SU-DHL-6 (cell line): Measurements from ENCODE around the gene SLC22A23.

ENCODE experiments used
- H2AFZ ChIP-seq: fragments of 200-600 bp; sonication (generic); 2 replicates; pipeline ENCODE4 v1.6.1; 2014; ENCODE audit warnings: low read depth, mild to moderate bottlenecking, moderate library complexity, mixed read lengths, antibody characterized with exemption, low read length; ENCODE audit not compliant: severe bottlenecking
- H3F3A ChIP-seq: fragments of 200-600 bp; shearing (Covaris generic); 2 replicates; pipeline ENCODE4 v1.6.0; 2016; ENCODE audit warnings: antibody characterized with exemption, mild to moderate bottlenecking; ENCODE audit not compliant: insufficient read depth
- H3K27ac ChIP-seq: fragments of 200-600 bp; sonication (generic); 2 replicates; pipeline ENCODE4 v1.5.1; 2016; ENCODE audit warnings: low read depth, mild to moderate bottlenecking, low read length, moderate library complexity, mixed read lengths
- H3K27me3 ChIP-seq: fragments of 200-600 bp; sonication (generic), shearing (Covaris generic); 2 replicates; pipeline ENCODE4 v1.6.0; 2014; ENCODE audit warnings: mild to moderate bottlenecking, low read length
- H3K36me3 ChIP-seq: fragments of 200-600 bp; sonication (generic); 2 replicates; pipeline ENCODE4 v1.6.1; 2014; ENCODE audit warnings: mild to moderate bottlenecking, low read length, mixed read lengths
- H3K4me2 ChIP-seq: fragments of 300-600, 200-600 bp; shearing (Covaris generic), sonication (generic); 2 replicates; pipeline ENCODE4 v1.6.0; 2014; ENCODE audit warnings: low read length, low read depth, mild to moderate bottlenecking; ENCODE audit not compliant: poor library complexity, severe bottlenecking
- H3K4me3 ChIP-seq: fragments of 200-600 bp; sonication (generic); 2 replicates; pipeline ENCODE4 v1.5.1; 2014; ENCODE audit warnings: antibody characterized with exemption, low read length, mild to moderate bottlenecking, mixed read lengths; ENCODE audit not compliant: insufficient read depth, poor library complexity, severe bottlenecking
- H3K79me2 ChIP-seq: fragments of 200-600 bp; sonication (generic); 2 replicates; pipeline ENCODE4 v1.6.1; 2014; ENCODE audit warnings: mild to moderate bottlenecking, low read length, moderate library complexity; ENCODE audit not compliant: insufficient read depth
- H3K9ac ChIP-seq: fragments of 200-600 bp; sonication (generic); 2 replicates; pipeline ENCODE4 v1.7.0; 2014; ENCODE audit warnings: mild to moderate bottlenecking, low read length
- H3K9me2 ChIP-seq: fragments of 200-600 bp; sonication (generic); replicated peaks from 2 replicates; pipeline ENCODE4 v1.6.1; 2014; ENCODE audit warnings: low read length; ENCODE audit not compliant: insufficient read depth
- H3K9me3 ChIP-seq: fragments of 200-600 bp; sonication (generic); 2 replicates; pipeline ENCODE4 v1.6.1; 2014; ENCODE audit warnings: low read length, mixed read lengths; ENCODE audit not compliant: insufficient read depth
- H4K20me1 ChIP-seq: fragments of 200-600 bp; sonication (generic); 2 replicates; pipeline ENCODE4 v1.6.1; 2014; ENCODE audit warnings: low read depth, mild to moderate bottlenecking, antibody characterized with exemption, low read length, moderate library complexity, mixed read lengths
- CTCF ChIP-seq: fragments of 200-600 bp; sonication (generic); IDR thresholded peaks from one replicate; pipeline ENCODE4 v1.5.1; 2017; ENCODE audit warnings: antibody characterized with exemption, mild to moderate bottlenecking, low read length, moderate library complexity; ENCODE audit not compliant: insufficient read depth, poor library complexity, severe bottlenecking
- EZH2phosphoT487 ChIP-seq: fragments of 200-600 bp; sonication (generic), shearing (Covaris generic); conservative IDR thresholded peaks from 2 replicates; pipeline ENCODE4 v1.6.1; 2018; ENCODE audit warnings: mild to moderate bottlenecking, antibody characterized with exemption, low read length, moderate library complexity, mixed read lengths

The SLC22A23 gene

GRCh38 chr6:3392930-3393835 lies 63.7 kb downstream of the SLC22A23 start:
- no peak overlapping the region for H3K27ac ChIP-seq
- no peaks in the 10 kb centered on the region for H4K20me1 ChIP-seq
- no peak overlapping the region for H3K4me2 ChIP-seq
- H3F3A ChIP-seq = no peaks in the 10 kb centered on the region
- no peaks in the 10 kb centered on the region for H3K36me3 ChIP-seq
- TF ChIP-seq CTCF = no peak
- TF ChIP-seq EZH2phosphoT487 = no peak
- 0 out of 2 replicates have a peak, but pooled peaks cover 3% of the 10 kb centered on the region for H3K27me3 ChIP-seq
- H3K4me3 ChIP-seq = no peak overlapping the region
- no peak overlapping the region for H3K9ac ChIP-seq
- H3K9me2 ChIP-seq = no peaks in the 10 kb centered on the region
- no peak overlapping the region for H2AFZ ChIP-seq
- H3K79me2 ChIP-seq = no peaks in the 10 kb centered on the region
- H3K9me3 ChIP-seq = no peaks in the 10 kb centered on the region

DNA sequence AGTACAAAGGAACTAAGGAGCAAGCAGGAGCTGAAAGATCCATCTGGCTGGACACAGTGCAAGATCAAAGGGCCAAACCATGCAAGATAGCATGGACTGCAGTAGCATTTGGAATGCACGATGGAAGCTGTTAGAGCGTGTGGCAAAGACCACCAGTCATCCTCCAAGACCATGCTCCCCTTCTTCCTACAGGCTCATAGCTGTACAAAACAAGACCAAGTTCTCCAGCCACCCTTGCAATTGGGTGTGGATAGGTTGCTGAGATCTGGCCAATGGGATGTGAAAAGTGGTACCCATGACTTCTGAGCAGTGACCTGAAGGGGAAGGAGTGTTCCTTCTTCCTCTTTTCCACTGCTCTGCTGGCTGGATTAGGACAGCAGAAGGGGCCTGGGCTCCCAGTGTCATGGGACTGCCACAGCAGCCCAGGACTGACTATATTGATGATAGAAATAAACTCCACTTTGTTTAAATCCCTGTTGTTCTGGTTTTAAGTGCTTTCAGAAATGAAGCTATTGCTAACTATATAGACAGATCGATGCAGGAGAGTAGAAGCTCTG lies 64.9 kb downstream of the SLC22A23 start:
- Histone ChIP-seq H3K27me3 (no peaks in the 10 kb centered on the region), H3K36me3 (no peaks in the 10 kb centered on the region), H4K20me1 (no peaks in the 10 kb centered on the region), H3K9ac (no peak overlapping the region), H3K79me2 (no peaks in the 10 kb centered on the region), H3K4me2 (no peak overlapping the region), H3F3A (no peaks in the 10 kb centered on the region), H2AFZ (no peak overlapping the region), H3K9me2 (no peaks in the 10 kb centered on the region), H3K4me3 (no peak overlapping the region), H3K9me3 (no peaks in the 10 kb centered on the region), H3K27ac (no peak overlapping the region)
- no peak for TF ChIP-seq CTCF

DNA sequence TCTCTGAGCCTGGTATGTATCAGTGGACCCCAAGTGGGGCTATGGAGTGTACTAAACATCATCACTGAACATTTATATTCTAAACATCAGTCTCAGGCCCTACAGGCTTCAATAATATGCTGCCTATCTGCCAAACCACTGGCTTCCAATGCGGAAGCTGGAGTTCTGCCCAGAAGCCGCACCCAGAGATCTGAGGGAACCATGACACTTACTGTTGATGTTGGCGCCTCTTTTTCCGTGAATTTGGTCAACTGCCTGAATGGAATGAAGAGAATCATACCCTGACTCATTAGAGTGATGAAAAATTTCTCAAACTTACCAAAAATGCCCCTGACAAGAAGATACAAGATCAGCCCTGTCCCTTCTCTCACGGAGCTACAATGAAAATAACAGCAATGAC lies 66.2 kb downstream of the SLC22A23 start:
- Histone ChIP-seq H3K27ac (no peak overlapping the region), H3K79me2 (no peaks in the 10 kb centered on the region), H3K4me3 (no peak overlapping the region), H3K27me3 (no peaks in the 10 kb centered on the region), H3K36me3 (no peaks in the 10 kb centered on the region), H3K9me2 (no peaks in the 10 kb centered on the region), H3K4me2 (no peak overlapping the region), H3K9me3 (no peaks in the 10 kb centered on the region), H3K9ac (no peak overlapping the region), H3F3A (no peaks in the 10 kb centered on the region), H2AFZ (no peak overlapping the region), H4K20me1 (no peaks in the 10 kb centered on the region)
- no peak for TF ChIP-seq CTCF
- TF ChIP-seq EZH2phosphoT487 = no peak
